K562 (cell line): Measurements from ENCODE around the gene JRKL. TPM values are rescaled to one million over a fixed set of nuclear protein-coding genes. Genes with fewer than 3 reads are reported as not detected.

Experiments
- ARHGAP35 ChIP-seq: fragments of 450-650 bp; IDR thresholded peaks from 2 replicates; pipeline ENCODE4 v1.6.1; 2018; ENCODE audit not compliant: partially characterized antibody
- ARNT ChIP-seq, 2 experiments: fragments of 450-650 bp; IDR thresholded peaks; 2 replicates each; pipeline ENCODE4 v1.6.1; 2016; ENCODE audit warnings: mild to moderate bottlenecking in 1 of 2
- BRD4 ChIP-seq: fragments of 200-600 bp; sonication (generic); IDR thresholded peaks from 2 replicates; pipeline ENCODE4 v1.6.1; 2017; ENCODE audit warnings: inconsistent platforms
- CEBPG ChIP-seq, 3 experiments: fragments of 200-800 bp in 1 of 3; sonication (Bioruptor generic) in 1 of 3; sonication (generic) in 1 of 3; formaldehyde crosslinking in 1 of 3; IDR thresholded peaks in 2 of 3; conservative IDR thresholded peaks in 1 of 3; 2 replicates each; pipeline versions ENCODE4 v1.6.1 to v1.8.0; 2016 to 2022; ENCODE audit warnings: missing compliant biosample characterization in 2 of 3, missing genetic modification characterization in 2 of 3, mild to moderate bottlenecking in 1 of 3, missing genetic modification reagents in 1 of 3
- CHCHD3 ChIP-seq: fragments of 250-450 bp; sonication (Bioruptor Pico); IDR thresholded peaks from 2 replicates; pipeline ENCODE4 v2.1.2; 2022; ENCODE audit warnings: mild to moderate bottlenecking
- DDX20 ChIP-seq: fragments of 450-650 bp; IDR thresholded peaks from 2 replicates; pipeline ENCODE4 v1.6.1; 2016; ENCODE audit warnings: missing genetic modification characterization, low read depth, mild to moderate bottlenecking, missing compliant biosample characterization, moderate library complexity
- E2F3 ChIP-seq: fragments of 250-450 bp; sonication (Bioruptor Pico); IDR thresholded peaks from 2 replicates; pipeline ENCODE4 v1.4.0; 2020; ENCODE audit warnings: mild to moderate bottlenecking
- FIP1L1 ChIP-seq: fragments of 200-400 bp; formaldehyde crosslinking; IDR thresholded peaks from 2 replicates; pipeline ENCODE4 v1.6.1; 2018; ENCODE audit warnings: mild to moderate bottlenecking, low read depth, low read length; ENCODE audit not compliant: poor library complexity, severe bottlenecking
- FOSL1 ChIP-seq: fragments of 200-800 bp; sonication (Bioruptor generic); conservative IDR thresholded peaks from 2 replicates; pipeline ENCODE4 v1.6.1; 2016; ENCODE audit warnings: missing genetic modification characterization, missing compliant biosample characterization
- GABPB1 ChIP-seq: sonication (generic); formaldehyde crosslinking; IDR thresholded peaks from 2 replicates; pipeline ENCODE4 v1.8.0; 2022; ENCODE audit warnings: mild to moderate bottlenecking, missing genetic modification reagents
- RUNX1 ChIP-seq: sonication (generic); IDR thresholded peaks from 2 replicates; pipeline ENCODE4 v1.6.1; 2016; ENCODE audit warnings: antibody characterized with exemption, low read depth
- SIRT6 ChIP-seq: IDR thresholded peaks from one replicate; pipeline ENCODE4 v1.6.1; 2012; ENCODE audit warnings: low read depth, mild to moderate bottlenecking, control low read depth, inconsistent platforms, low read length, moderate library complexity
- STAT5A ChIP-seq: IDR thresholded peaks from 2 replicates; pipeline ENCODE4 v1.6.1; 2012; ENCODE audit warnings: low read length, inconsistent platforms, borderline replicate concordance
- ZBTB11 ChIP-seq, 3 experiments: fragments of 200-800 bp in 1 of 3; fragments of 250-450 bp in 1 of 3; fragments of 450-650 bp in 1 of 3; sonication (Bioruptor Pico) in 1 of 3; sonication (Bioruptor generic) in 1 of 3; formaldehyde crosslinking in 1 of 3; IDR thresholded peaks; 2 replicates each; pipeline versions ENCODE4 v1.6.1 to v1.8.0; 2016 to 2022; ENCODE audit warnings: mild to moderate bottlenecking in 2 of 3, missing genetic modification characterization in 2 of 3, missing compliant biosample characterization in 1 of 3, moderate library complexity in 1 of 3
- ZBTB12 ChIP-seq: fragments of 250-450 bp; sonication (Bioruptor Pico); IDR thresholded peaks from 2 replicates; pipeline ENCODE4 v1.4.0; 2020
- ZBTB8A ChIP-seq: fragments of 450-650 bp; IDR thresholded peaks from 2 replicates; pipeline ENCODE4 v1.6.1; 2018; ENCODE audit warnings: mild to moderate bottlenecking, moderate library complexity; ENCODE audit not compliant: partially characterized antibody
- ZNF143 ChIP-seq: sonication (generic); formaldehyde crosslinking; IDR thresholded peaks from 2 replicates; pipeline ENCODE4 v1.9.0; 2022; ENCODE audit warnings: mild to moderate bottlenecking, missing genetic modification reagents
- ZNF592 ChIP-seq: fragments of 450-650 bp; IDR thresholded peaks from 2 replicates; pipeline ENCODE4 v1.6.1; 2017; ENCODE audit warnings: antibody characterized with exemption, mild to moderate bottlenecking
- ZNF830 ChIP-seq: fragments of 250-450 bp; sonication (Bioruptor Pico); IDR thresholded peaks from 2 replicates; pipeline ENCODE4 v1.5.0; 2021; ENCODE audit warnings: mild to moderate bottlenecking
- polyA plus RNA-seq, 8 experiments: library from polyadenylated mRNA; depleted of rRNA in 4 of 8; stranded (reverse) in 5 of 8; unstranded in 3 of 8; fragments of >200 nt; fragmentation: Nextera tagmentation in 2 of 8; fragmentation: Illumina TruSeq in 1 of 8; extraction: Ambion mirVana in 2 of 8; extraction: Trizol in 1 of 8; gene quantifications; 2 replicates each; pipeline versions ENCODE4 v1.2.1 to v1.2.3, GENCODE V29; 2011 to 2014; ENCODE audit warnings: inconsistent platforms in 1 of 8, missing spikeins in 1 of 8
- total RNA-seq, 7 experiments: library from RNA; depleted of rRNA in 6 of 7; stranded (reverse); fragments of >200 nt in 6 of 7; fragmentation: Illumina TruSeq in 2 of 7; extraction: Trizol in 2 of 7; gene quantifications; 2 replicates each; pipeline versions ENCODE4 v1.2.1 to v1.2.3, GENCODE V29; 2011 to 2021; ENCODE audit warnings: low replicate concordance in 1 of 7

Gene JRKL
- total and polyA plus RNA-seq, 9 of the 15 experiments (the other 6 are each of a cell fraction or from before 2014, with no cell fraction given) = 4.5 to 14.8 (median 8.5) TPM

- TF ChIP-seq FOSL1 = no peak
- TF ChIP-seq ARHGAP35 = no peak
- TF ChIP-seq CHCHD3 = no peak
- TF ChIP-seq FIP1L1 = peak; percentile 86
- TF ChIP-seq ZBTB12 (CRISPR knock-in tag) = no peak
- TF ChIP-seq ZNF592 = peak; percentile 52; the same call in 1 of the 2 replicates
- TF ChIP-seq DDX20 = no peak
- peak; percentile 59; the same call in 1 of the 2 replicates for TF ChIP-seq CEBPG (CRISPR knock-in tag; IDR thresholded peaks at IDR 0.05)
- TF ChIP-seq CEBPG (tag; conservative IDR thresholded peaks at IDR 0.05 in 1 of 2, IDR thresholded peaks at IDR 0.05 in 1 of 2) = peak; percentile 61 to 79; a peak in 3 of 4 replicates
- no peak for TF ChIP-seq ZNF143 (CRISPR knock-in tag)
- TF ChIP-seq GABPB1 (CRISPR knock-in tag) = peak; percentile 83
- no peak; the same call in 1 of the 2 replicates for TF ChIP-seq RUNX1
- TF ChIP-seq STAT5A = no peak
- no peak for TF ChIP-seq E2F3 (CRISPR knock-in tag)
- TF ChIP-seq ZBTB8A = no peak
- no peak for TF ChIP-seq SIRT6
- TF ChIP-seq BRD4 = no peak
- no peak for TF ChIP-seq ZNF830
- 0 out of 6 replicates have a peak, but pooled peaks of 1 of the 3 experiments have one; percentile 17 for TF ChIP-seq ZBTB11 (CRISPR knock-in tag; IDR thresholded peaks at IDR 0.05)
- no peak for TF ChIP-seq ARNT (IDR thresholded peaks at IDR 0.05)
Measured at GRCh38 chr11:96389720-96390487, at the start of gene JRKL, which contains the start of gene CCDC82 (continued).
